ENCODE results near the gene CBX5.
"Not testable (repeated sequence)": the region's sequence is repeated elsewhere in the genome, so short reads cannot be mapped to it uniquely, and the experiment has no call there.

DNA sequence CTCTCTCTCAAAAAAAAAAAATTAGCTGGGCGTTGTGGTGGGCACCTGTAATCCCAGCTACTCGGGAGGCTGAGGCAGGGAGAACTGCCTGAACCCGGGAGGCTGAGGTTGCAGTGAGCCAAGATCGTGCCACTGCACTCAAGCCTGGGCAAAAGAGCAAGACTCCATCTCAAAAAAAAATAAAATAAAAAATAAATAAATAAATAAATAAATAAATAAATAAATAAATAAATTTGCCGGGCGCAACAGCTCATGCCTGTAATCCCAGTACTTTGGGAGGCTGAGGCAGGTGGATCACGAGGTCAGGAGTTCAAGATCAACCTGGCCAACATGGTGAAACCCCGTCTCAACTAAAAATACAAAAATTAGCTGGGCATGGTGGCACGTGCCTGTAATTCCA, 94.6 kb downstream of the CBX5 start:
- TF ChIP-seq, protein P1, sequence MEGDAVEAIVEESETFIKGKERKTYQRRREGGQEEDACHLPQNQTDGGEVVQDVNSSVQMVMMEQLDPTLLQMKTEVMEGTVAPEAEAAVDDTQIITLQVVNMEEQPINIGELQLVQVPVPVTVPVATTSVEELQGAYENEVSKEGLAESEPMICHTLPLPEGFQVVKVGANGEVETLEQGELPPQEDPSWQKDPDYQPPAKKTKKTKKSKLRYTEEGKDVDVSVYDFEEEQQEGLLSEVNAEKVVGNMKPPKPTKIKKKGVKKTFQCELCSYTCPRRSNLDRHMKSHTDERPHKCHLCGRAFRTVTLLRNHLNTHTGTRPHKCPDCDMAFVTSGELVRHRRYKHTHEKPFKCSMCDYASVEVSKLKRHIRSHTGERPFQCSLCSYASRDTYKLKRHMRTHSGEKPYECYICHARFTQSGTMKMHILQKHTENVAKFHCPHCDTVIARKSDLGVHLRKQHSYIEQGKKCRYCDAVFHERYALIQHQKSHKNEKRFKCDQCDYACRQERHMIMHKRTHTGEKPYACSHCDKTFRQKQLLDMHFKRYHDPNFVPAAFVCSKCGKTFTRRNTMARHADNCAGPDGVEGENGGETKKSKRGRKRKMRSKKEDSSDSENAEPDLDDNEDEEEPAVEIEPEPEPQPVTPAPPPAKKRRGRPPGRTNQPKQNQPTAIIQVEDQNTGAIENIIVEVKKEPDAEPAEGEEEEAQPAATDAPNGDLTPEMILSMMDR (IDR thresholded peaks at IDR 0.05) = not testable (repeated sequence)
- TF ChIP-seq EP300, POLR2A (IDR thresholded peaks at IDR 0.05): not testable (repeated sequence)

Data from ovary (tissue), 3 donors.